ENCODE results near the gene RALB.
A peak's percentile ranks its signal among the peaks of the same experiment; 100 is the strongest.

RALB gene

DNA sequence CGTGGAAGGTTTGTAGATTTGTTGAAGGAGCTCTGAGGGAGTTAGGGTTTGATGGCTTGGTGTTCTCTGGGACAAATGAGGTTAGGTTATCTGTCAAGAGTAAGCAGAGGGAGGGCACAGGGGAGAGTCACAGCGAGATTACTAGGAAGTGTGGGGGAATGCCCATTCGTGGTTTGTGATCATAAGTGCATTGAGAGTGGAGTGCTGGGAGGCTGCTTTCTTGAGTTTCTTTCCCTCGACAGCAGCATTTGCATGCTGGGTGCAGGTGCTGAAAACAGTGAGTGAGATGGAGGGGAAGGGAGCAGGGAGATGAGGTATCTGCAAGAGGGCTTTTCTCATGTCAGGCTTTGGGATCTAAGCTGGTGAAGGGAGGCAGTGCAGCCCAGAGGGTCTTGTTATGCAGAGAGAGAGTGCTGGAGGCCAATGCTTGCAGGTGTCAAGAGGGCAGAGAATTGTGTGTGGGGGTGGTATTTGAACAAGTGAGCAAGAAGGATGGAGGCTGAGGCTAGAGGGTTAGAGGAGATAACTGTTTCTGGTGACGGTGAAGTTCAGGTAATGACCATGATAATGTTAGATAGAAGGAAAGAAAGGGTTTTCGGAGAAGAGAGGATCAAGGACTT is 8.8 kb downstream of the RALB start:
- H3K9me3 Mint-ChIP-seq = peaks cover 12% of the 10 kb centered on the region
- H3K4me3 Mint-ChIP-seq = no peak overlapping the region
- H3K36me3 Mint-ChIP-seq = peaks cover 28% of the 10 kb centered on the region
- no peak overlapping the region for H3K27ac Mint-ChIP-seq
- no peaks in the 10 kb centered on the region for H3K27me3 Mint-ChIP-seq
- peaks cover 38% of the 10 kb centered on the region for H3K4me1 Mint-ChIP-seq
- ATAC-seq = peak; percentile 98

DNA sequence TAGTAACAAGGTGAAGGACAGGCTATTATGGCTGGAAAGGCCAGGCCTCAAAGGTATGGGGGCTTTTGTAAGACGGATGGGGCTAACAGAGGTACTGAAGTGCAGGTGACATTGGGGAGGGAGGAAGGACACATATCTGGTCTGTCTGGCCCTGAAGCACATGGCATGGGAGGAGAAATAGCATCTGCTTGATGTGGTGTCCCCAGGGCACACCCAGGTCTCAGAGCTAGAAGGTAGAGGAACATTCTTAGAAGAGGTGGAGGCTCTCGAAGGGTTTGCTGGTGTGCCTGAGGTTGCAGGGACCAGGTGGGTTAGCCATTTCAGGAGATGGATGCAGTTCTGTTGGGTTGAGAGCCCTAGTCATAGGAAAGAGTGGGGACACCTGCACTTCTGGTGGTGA is 9.5 kb downstream of the RALB start:
- peaks cover 12% of the 10 kb centered on the region for H3K9me3 Mint-ChIP-seq
- peak; percentile 56 for ATAC-seq
- no peaks in the 10 kb centered on the region for H3K27me3 Mint-ChIP-seq
- peaks cover 31% of the 10 kb centered on the region for H3K36me3 Mint-ChIP-seq
- H3K4me1 Mint-ChIP-seq = peaks cover 38% of the 10 kb centered on the region
- no peak overlapping the region for H3K4me3 Mint-ChIP-seq
- H3K27ac Mint-ChIP-seq = no peak overlapping the region

DNA sequence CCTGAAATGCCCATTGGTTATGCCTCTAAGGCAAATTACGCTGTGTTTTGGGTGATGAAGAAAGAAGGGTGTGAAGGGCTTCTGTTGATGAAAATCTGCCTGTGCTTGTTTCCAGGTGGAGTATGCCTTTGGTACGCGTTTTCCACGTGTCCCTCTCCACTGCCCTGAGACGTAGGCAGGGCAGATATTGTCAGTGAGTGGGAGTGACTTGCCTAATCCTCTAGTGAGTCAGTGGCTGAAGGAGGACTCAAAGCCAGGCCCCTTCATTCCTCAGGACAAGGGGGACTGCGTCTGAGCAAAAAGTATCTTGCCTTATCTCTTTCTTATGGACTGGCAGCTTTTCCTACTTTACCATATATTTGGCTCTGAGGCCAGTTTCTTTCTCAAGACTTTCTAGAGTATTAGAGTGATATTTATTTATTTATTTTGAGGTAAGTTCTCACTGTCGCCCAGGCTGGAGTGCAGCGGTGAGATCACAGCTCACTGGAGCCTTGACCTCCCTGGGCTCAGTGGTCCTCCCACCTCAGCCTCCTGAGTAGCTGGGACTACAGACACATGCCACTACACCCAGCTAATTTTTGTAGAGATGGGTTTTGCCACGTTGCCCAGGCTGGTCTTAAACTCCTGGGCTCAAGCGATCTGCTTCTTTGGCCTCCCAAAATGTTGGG is 10.2 kb downstream of the RALB start:
- Mint-ChIP-seq H3K27me3 (no peaks in the 10 kb centered on the region), H3K9me3 (peaks cover 12% of the 10 kb centered on the region), H3K4me3 (no peak overlapping the region), H3K27ac (no peak overlapping the region), H3K4me1 (peaks cover 37% of the 10 kb centered on the region), H3K36me3 (peaks cover 27% of the 10 kb centered on the region)
- ATAC-seq = no peak

DNA sequence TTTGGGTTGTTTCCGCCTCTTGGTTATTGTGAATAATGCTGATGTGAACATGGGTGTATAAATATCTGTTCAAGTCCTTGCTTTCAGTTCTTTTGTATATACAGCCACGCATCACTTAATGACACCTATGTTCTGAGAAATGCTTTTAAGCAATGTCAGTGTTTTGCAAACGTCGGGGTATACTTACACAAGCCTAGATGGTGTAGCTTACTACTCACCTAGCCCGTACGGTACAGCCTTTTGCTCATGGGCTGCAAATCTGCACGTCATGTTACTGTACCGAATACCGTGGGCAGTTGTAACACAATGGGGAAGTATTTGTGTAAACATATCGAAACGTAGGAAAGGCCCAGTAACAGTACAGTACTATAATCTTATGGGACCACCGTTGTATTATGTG is 12.4 kb downstream of the RALB start:
- Mint-ChIP-seq H3K4me3 (peak overlapping the region; percentile 45), H3K27ac (peak overlapping the region; percentile 72), H3K27me3 (no peaks in the 10 kb centered on the region), H3K9me3 (peaks cover 7% of the 10 kb centered on the region), H3K36me3 (peaks cover 31% of the 10 kb centered on the region), H3K4me1 (peaks cover 39% of the 10 kb centered on the region)
- peak; percentile 44 for ATAC-seq

- peaks cover 3% of the 10 kb centered on the region for H3K9me3 Mint-ChIP-seq
- H3K36me3 Mint-ChIP-seq = peaks cover 47% of the 10 kb centered on the region
- H3K4me3 Mint-ChIP-seq = peak overlapping the region; percentile 21
- ATAC-seq = peak; percentile 90
- H3K27me3 Mint-ChIP-seq = no peaks in the 10 kb centered on the region
- peaks cover 63% of the 10 kb centered on the region for H3K4me1 Mint-ChIP-seq
- peak overlapping the region; percentile 96 for H3K27ac Mint-ChIP-seq
These were observed 14.7 kb downstream of the RALB start for GRCh38 chr2:120267348-120267747.

DNA sequence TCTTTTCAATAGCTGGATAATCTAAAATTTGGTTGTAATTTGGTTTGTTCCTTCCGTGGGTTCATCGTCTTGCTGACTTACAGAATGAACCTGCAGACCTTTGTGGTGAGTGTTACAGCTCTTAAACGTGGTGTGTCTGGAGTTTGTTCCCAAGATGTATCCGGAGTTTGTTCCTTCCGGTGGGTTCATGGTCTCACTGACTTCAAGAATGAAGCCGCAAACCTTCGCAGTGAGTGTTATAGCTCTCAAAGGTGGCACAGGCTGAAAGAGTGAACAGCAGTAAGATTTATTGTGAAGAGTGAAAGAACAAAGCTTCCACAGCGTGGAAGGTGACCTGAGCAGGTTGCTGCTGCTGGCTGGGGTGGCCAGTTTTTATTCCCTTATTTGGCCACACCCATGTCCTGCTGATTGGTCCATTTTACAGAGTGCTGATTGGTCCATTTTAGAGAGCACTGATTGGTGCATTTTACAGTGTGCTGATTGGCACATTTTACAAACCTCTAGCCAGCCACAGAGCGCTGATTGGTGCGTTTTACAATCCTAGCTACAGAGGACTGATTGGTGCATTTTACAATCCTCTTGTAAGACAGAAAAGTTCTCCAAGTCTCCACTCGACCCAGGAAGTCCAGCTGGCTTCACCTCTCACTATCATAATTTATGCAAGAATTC is 16.6 kb downstream of the RALB start:
- H3K4me3 Mint-ChIP-seq = no peak overlapping the region
- H3K27ac Mint-ChIP-seq = no peak overlapping the region
- no peak for ATAC-seq
- peaks cover 53% of the 10 kb centered on the region for H3K36me3 Mint-ChIP-seq
- H3K4me1 Mint-ChIP-seq = peaks cover 69% of the 10 kb centered on the region
- peaks cover 4% of the 10 kb centered on the region for H3K9me3 Mint-ChIP-seq
- H3K27me3 Mint-ChIP-seq = no peaks in the 10 kb centered on the region

DNA sequence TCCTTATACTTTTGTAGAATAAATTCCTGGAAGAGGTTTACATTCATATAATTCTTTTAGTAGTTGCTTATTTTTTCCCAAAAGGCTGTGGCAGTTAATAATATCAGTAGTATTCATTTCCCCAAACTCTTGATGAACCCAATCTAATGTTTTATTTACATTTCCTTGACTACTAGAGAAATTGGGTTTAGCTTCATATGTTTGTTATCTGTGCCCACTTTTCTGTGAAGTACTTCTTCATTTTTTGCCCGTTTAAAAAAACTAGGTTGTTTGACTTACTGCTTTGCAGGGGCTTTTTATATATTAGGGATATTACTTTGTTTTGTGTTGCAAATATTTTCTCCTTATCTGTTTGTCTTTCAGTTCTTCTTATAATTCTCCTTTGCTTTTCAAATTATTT is 17.2 kb downstream of the RALB start:
- Mint-ChIP-seq H3K27ac (peak overlapping the region; percentile 61), H3K9me3 (peaks cover 4% of the 10 kb centered on the region), H3K4me3 (no peak overlapping the region), H3K27me3 (no peaks in the 10 kb centered on the region), H3K4me1 (peaks cover 64% of the 10 kb centered on the region), H3K36me3 (peaks cover 53% of the 10 kb centered on the region)
- no peak for ATAC-seq

GRCh38 chr2:120271711-120272379 is 19.2 kb downstream of the RALB start:
- peaks cover 62% of the 10 kb centered on the region for H3K4me1 Mint-ChIP-seq
- peak overlapping the region; percentile 58 for H3K27ac Mint-ChIP-seq
- no peaks in the 10 kb centered on the region for H3K27me3 Mint-ChIP-seq
- H3K36me3 Mint-ChIP-seq = peaks cover 57% of the 10 kb centered on the region
- peak; percentile 60 for ATAC-seq
- peaks cover 8% of the 10 kb centered on the region for H3K9me3 Mint-ChIP-seq
- H3K4me3 Mint-ChIP-seq = no peak overlapping the region

DNA sequence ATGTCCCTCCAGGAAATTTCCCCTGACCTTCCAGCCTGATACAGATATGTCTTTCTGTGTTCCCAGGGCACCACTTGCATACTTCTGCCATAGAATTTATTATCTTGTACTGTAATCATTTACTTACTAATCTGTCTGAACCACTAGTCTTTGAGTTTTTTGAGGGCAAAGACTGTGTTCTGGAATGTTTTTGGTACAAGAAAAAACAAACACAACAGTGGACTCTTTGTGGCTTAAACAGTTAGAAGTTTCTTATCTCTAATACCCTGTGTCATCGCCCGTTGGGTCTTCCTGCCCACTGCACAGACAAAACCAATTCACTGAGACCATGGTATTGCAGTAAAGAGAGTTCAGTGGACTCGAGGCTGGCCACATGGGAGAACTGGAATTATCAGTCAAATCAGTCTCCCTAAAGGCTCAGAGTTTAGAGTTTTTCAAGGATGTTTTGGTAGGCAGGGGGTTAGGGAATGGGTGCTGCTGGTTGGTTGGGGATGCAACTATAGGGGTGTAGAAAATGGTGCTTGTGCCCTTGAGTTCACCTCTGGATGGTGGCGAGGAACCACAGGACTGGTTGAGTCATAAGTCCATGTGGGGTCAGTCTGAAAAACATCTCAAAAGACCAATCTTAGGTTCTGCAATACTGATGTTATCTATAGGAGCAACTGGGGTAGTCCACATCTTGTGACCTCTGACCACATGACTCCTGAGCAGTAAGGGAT is 20.3 kb downstream of the RALB start:
- Mint-ChIP-seq H3K36me3 (peaks cover 51% of the 10 kb centered on the region), H3K27me3 (no peaks in the 10 kb centered on the region), H3K4me3 (no peak overlapping the region), H3K9me3 (peaks cover 8% of the 10 kb centered on the region), H3K27ac (peak overlapping the region; percentile 58), H3K4me1 (peaks cover 53% of the 10 kb centered on the region)
- ATAC-seq = no peak

GRCh38 chr2:120275617-120276400 is 23.2 kb downstream of the RALB start:
- peaks cover 8% of the 10 kb centered on the region for H3K9me3 Mint-ChIP-seq
- peaks cover 50% of the 10 kb centered on the region for H3K36me3 Mint-ChIP-seq
- H3K4me3 Mint-ChIP-seq = no peak overlapping the region
- no peak for ATAC-seq
- H3K27me3 Mint-ChIP-seq = no peaks in the 10 kb centered on the region
- H3K27ac Mint-ChIP-seq = peak overlapping the region; percentile 43
- H3K4me1 Mint-ChIP-seq = peaks cover 34% of the 10 kb centered on the region

DNA sequence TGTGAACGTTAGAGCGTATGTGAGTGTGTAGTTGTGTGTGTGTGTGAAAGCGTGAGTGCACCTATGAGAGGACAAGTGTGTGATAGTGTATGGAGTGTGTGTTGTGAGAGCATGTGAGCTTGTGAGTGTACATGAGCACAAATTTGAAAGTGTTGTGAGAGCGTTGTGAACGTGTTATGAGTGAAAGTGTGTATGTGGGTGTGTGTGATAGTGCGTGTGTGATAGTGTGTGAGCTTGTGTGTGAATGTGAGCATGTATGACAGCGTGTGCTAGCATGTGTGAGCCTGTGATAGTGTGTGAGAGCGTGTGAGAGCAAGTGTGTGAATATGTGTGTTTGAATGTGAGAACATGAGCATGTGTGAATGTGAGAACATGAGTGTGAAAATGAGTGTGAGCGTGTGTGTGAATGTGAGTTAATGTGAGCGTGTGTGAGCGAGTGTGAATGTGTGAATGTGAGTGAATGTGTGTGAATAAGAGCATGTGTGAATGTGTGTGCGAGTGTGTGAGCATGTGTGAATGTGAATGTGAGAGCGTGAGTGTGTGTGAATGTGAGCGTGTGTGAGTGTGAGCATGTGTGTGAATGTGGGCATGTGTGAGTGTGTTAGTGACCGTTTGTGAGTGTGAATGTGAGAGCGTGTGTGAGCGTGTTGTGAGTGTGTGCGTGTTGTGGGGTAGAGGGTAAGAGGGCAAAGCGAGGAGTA is 25.0 kb downstream of the RALB start:
- H3K27ac Mint-ChIP-seq = no peak overlapping the region
- peaks cover 23% of the 10 kb centered on the region for H3K4me1 Mint-ChIP-seq
- peaks cover 50% of the 10 kb centered on the region for H3K36me3 Mint-ChIP-seq

GRCh38 chr2:120278901-120279300 is 26.2 kb downstream of the RALB start:
- Mint-ChIP-seq H3K4me1 (peaks cover 20% of the 10 kb centered on the region), H3K27me3 (no peaks in the 10 kb centered on the region), H3K9me3 (peaks cover 4% of the 10 kb centered on the region), H3K36me3 (peaks cover 60% of the 10 kb centered on the region), H3K27ac (no peak overlapping the region), H3K4me3 (no peak overlapping the region)
- ATAC-seq = no peak

More for the DNA sequence above, 25.0 kb downstream of the RALB start:
- Mint-ChIP-seq H3K4me3 (no peak overlapping the region), H3K9me3 (peaks cover 4% of the 10 kb centered on the region), H3K27me3 (no peaks in the 10 kb centered on the region)
- ATAC-seq = no peak

GRCh38 chr2:120279708-120280107 is 27.1 kb downstream of the RALB start:
- peaks cover 65% of the 10 kb centered on the region for H3K36me3 Mint-ChIP-seq
- H3K9me3 Mint-ChIP-seq = peaks cover 4% of the 10 kb centered on the region
- no peak for ATAC-seq
- peaks cover 23% of the 10 kb centered on the region for H3K4me1 Mint-ChIP-seq
- H3K27me3 Mint-ChIP-seq = no peaks in the 10 kb centered on the region
- H3K4me3 Mint-ChIP-seq = no peak overlapping the region
- H3K27ac Mint-ChIP-seq = no peak overlapping the region

- Mint-ChIP-seq H3K36me3 (peaks cover 67% of the 10 kb centered on the region), H3K9me3 (no peaks in the 10 kb centered on the region), H3K4me3 (no peak overlapping the region), H3K27ac (peak overlapping the region; percentile 31), H3K4me1 (peaks cover 44% of the 10 kb centered on the region), H3K27me3 (no peaks in the 10 kb centered on the region)
- no peak for ATAC-seq
These were observed 31.0 kb downstream of the RALB start for GRCh38 chr2:120283649-120284048.

All from stimulated activated memory B cell treated with anti-CD40 and anti-IgM and Interleukin-4, amounts not matched to agents 10 μg/mL and 1 μg/mL and 100 μg/mL, for 72 hours (primary cell).